Measurements from ENCODE around the gene HYAL2. TPM values are rescaled to one million over a fixed set of nuclear protein-coding genes. Genes with fewer than 3 reads are reported as not detected.
A peak's percentile ranks its signal among the peaks of the same experiment; 100 is the strongest.

The HYAL2 gene
- total RNA-seq, 1 experiment from 2014 or later = 29.6 TPM

DNA sequence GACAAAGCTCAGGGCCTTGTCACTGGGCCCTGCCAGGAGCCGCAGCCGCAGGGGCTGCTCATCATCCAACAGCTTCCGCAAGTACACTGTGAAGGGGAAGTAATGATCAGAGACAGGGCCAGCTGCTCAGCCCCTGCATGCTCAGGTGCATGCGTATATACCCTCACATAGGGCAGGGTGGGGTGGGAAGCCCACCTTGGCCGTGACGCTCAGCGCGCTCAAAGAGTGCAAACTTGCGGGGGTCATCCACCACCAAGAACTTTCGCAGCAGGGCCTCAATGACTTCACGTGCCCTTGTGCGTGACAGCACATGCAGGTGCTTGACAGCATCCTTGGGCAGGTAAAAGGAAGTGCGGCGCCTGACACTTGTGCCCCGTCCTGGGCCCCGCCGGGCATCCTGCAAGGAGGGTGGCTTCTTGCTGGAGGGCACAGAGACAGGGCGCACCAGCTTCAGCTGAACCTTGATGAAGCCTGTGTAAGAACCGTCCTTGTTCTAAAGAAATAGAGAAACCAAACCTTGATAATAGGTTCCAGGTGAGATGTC lies 8.9 kb upstream of the HYAL2 start:
- peaks cover 38% of the 10 kb centered on the region for H3F3A ChIP-seq (ENCODE audit: insufficient read depth, low read depth)
- no peaks in the 10 kb centered on the region for H3K36me3 ChIP-seq (ENCODE audit: low read depth)
- BruUV-seq (replicated peaks) = no TSS peak
- no peak for TF ChIP-seq EZH2 (IDR thresholded peaks at IDR 0.05; ENCODE audit: low read depth)
- TF ChIP-seq, protein P1, sequence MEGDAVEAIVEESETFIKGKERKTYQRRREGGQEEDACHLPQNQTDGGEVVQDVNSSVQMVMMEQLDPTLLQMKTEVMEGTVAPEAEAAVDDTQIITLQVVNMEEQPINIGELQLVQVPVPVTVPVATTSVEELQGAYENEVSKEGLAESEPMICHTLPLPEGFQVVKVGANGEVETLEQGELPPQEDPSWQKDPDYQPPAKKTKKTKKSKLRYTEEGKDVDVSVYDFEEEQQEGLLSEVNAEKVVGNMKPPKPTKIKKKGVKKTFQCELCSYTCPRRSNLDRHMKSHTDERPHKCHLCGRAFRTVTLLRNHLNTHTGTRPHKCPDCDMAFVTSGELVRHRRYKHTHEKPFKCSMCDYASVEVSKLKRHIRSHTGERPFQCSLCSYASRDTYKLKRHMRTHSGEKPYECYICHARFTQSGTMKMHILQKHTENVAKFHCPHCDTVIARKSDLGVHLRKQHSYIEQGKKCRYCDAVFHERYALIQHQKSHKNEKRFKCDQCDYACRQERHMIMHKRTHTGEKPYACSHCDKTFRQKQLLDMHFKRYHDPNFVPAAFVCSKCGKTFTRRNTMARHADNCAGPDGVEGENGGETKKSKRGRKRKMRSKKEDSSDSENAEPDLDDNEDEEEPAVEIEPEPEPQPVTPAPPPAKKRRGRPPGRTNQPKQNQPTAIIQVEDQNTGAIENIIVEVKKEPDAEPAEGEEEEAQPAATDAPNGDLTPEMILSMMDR (conservative IDR thresholded peaks at IDR 0.05) = no peak
- H3K79me2 ChIP-seq (ENCODE audit: low read depth) = peaks cover 50% of the 10 kb centered on the region
- no peak overlapping the region for H3K4me2 ChIP-seq
- no peak overlapping the region for H2AFZ ChIP-seq
- no peak overlapping the region for H3K4me3 ChIP-seq
- no peak overlapping the region for H3K27ac ChIP-seq
- no peaks in the 10 kb centered on the region for H3K9me3 ChIP-seq (ENCODE audit: insufficient read depth, low read depth)
- H3K9me2 ChIP-seq (ENCODE audit: insufficient read depth) = no peaks in the 10 kb centered on the region
- ChIA-PET POLR2A (ENCODE audit: unreplicated experiment) (no interaction called here), CTCF (no interaction called here)
- peaks cover 19% of the 10 kb centered on the region for H3K4me1 ChIP-seq (replicated peaks; ENCODE audit: insufficient read depth)
- no peaks in the 10 kb centered on the region for H3K27me3 ChIP-seq (ENCODE audit: insufficient read depth, low read depth)
- intact Hi-C loops (cut with micrococcal nuclease; ENCODE audit: unreplicated experiment) = no loop called here
- DNase-seq = no peak
- no peaks in the 10 kb centered on the region; the same call in 1 of the 2 replicates for H4K20me1 ChIP-seq (ENCODE audit: insufficient read depth)

DNA sequence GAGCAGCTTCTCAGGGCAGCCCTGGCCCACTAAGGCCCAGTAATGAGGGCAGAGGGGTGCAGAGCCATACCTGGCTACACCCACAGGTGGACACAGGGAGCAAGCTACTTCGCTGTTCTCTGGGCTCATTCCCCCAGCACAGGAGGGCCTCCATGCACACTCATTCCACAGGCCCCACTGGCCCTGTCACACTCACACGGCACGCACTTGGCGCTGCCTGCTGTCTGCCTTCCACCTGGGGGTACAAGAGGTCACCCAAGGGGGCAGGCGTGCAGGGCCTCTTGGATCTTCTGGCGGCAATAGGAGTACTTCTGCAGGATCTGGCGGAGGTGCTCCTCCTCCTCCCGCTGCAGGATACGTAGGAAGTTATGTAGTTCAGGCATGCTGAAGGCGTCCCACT lies 7.8 kb upstream of the HYAL2 start:
- peaks cover 27% of the 10 kb centered on the region for H3F3A ChIP-seq (ENCODE audit: insufficient read depth, low read depth)
- BruUV-seq (replicated peaks) = no TSS peak
- no peaks in the 10 kb centered on the region; the same call in 1 of the 2 replicates for H4K20me1 ChIP-seq (ENCODE audit: insufficient read depth)
- no peaks in the 10 kb centered on the region for H3K9me2 ChIP-seq (ENCODE audit: insufficient read depth)
- no peak overlapping the region for H3K4me2 ChIP-seq
- ChIA-PET POLR2A (ENCODE audit: unreplicated experiment) (no interaction called here), CTCF (no interaction called here)
- TF ChIP-seq, protein P1 (conservative IDR thresholded peaks at IDR 0.05) = no peak
- no peak for TF ChIP-seq EZH2 (IDR thresholded peaks at IDR 0.05; ENCODE audit: low read depth)
- no peaks in the 10 kb centered on the region for H3K27me3 ChIP-seq (ENCODE audit: insufficient read depth, low read depth)
- H3K4me3 ChIP-seq = no peak overlapping the region
- no peak for DNase-seq
- peaks cover 42% of the 10 kb centered on the region for H3K79me2 ChIP-seq (ENCODE audit: low read depth)
- peaks cover 12% of the 10 kb centered on the region for H3K4me1 ChIP-seq (replicated peaks; ENCODE audit: insufficient read depth)
- H3K27ac ChIP-seq = no peak overlapping the region
- no peak overlapping the region for H2AFZ ChIP-seq
- intact Hi-C loops (cut with micrococcal nuclease; ENCODE audit: unreplicated experiment) = no loop called here
- no peaks in the 10 kb centered on the region for H3K36me3 ChIP-seq (ENCODE audit: low read depth)
- H3K9me3 ChIP-seq (ENCODE audit: insufficient read depth, low read depth) = no peaks in the 10 kb centered on the region

DNA sequence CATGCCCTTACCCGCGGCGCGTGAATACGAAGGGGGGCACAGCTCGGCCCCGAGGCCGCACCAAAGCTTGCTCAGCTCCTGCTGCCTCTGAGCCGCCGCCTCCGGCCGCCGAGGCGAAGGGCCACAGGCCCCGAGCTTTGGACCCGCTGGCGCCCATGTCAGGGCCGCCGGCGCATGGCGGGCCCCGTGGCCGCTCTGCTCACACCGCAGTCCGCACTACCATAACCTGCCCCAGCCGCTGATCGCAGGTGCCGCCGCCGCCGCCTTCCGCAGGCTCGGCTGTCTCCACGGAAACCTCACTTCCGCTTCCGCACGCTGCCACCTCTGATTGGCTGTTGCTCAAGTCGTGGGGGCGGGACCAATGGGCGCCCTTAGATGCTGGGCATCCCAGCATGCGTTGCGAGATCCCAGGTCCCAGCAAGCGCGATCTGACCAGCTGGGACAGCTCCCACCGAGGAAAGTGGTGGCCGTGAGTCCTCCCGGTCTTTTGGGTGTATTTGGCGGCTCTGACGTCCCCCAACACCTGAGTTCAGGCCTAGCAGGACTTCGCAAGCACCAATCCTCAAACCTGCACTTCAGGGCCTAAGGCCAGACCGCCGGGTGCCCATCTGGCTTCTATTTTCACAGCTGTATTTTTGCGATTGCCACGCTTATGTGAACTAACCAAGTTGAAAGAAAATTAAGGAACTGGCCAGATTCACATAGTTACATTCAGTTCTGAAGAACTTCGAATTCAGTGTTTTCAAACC lies 5.6 kb upstream of the HYAL2 start, which contains the start of gene TUSC2:
Gene TUSC2, minus strand, starts transcription at position 281 of the 749 bp plus-strand sequence. Its CDS starts 124 bp downstream, at position 157.
- Histone ChIP-seq H2AFZ (peak within 1 kb of the TSS; percentile 86), H3K36me3 (ENCODE audit: low read depth) (no peaks in the 10 kb centered on the region), H3K79me2 (ENCODE audit: low read depth) (peaks cover 20% of the 10 kb centered on the region), H3K4me1 (replicated peaks; ENCODE audit: insufficient read depth) (peaks cover 3% of the 10 kb centered on the region; the same call in 1 of the 2 replicates), H3K4me2 (peak within 1 kb of the TSS; percentile 94), H3K9me2 (ENCODE audit: insufficient read depth) (no peaks in the 10 kb centered on the region), H4K20me1 (ENCODE audit: insufficient read depth) (no peaks in the 10 kb centered on the region; the same call in 1 of the 2 replicates), H3K9me3 (ENCODE audit: insufficient read depth, low read depth) (no peaks in the 10 kb centered on the region), H3F3A (ENCODE audit: insufficient read depth, low read depth) (peaks cover 21% of the 10 kb centered on the region), H3K27ac (no peak within 1 kb of the TSS), H3K27me3 (ENCODE audit: insufficient read depth, low read depth) (no peaks in the 10 kb centered on the region), H3K4me3 (peak within 1 kb of the TSS; percentile 90)
- DNase-seq = peak; percentile 93 to 94
- TF ChIP-seq, protein P1 (conservative IDR thresholded peaks at IDR 0.05) = no peak
- no peak for TF ChIP-seq EZH2 (IDR thresholded peaks at IDR 0.05; ENCODE audit: low read depth)
- TSS peak; percentile 92 for BruUV-seq (replicated peaks)
- POLR2A ChIA-PET (ENCODE audit: unreplicated experiment) = interaction anchor here (0.6 to 1.0 kb wide), 2 partner anchors 18 to 29 kb away, joined by 4 to 6 read pairs; partner anchors contain the start of genes HYAL3 and NAA80
- CTCF ChIA-PET = interaction anchor here (0.6 to 1.0 kb wide), 5 partner anchors 11 to 422 kb away, joined by 3 to 6 read pairs (median 3); partner anchors contain the start of genes HYAL3 and NAA80
- intact Hi-C loops (cut with micrococcal nuclease; ENCODE audit: unreplicated experiment) = no loop called here

All from PC-9 (cell line).